Neural progenitor cell (in vitro differentiated cells): ENCODE results near the gene TLL2. TPM values are rescaled to one million over a fixed set of nuclear protein-coding genes. Genes with fewer than 3 reads are reported as not detected.

Experiments
- DNase-seq: peaks from one replicate; pipeline ENCODE4 v3.0.0-alpha.2; 2016; ENCODE audit warnings: low spot score
- H2AFZ ChIP-seq: fragments of 200-600 bp; sonication (generic); replicated peaks from 2 replicates; pipeline ENCODE4 v1.6.1; 2016; ENCODE audit warnings: antibody characterized with exemption
- H3F3A ChIP-seq: fragments of 200-600 bp; sonication (generic); 2 replicates; pipeline ENCODE4 v1.6.1; 2016; ENCODE audit warnings: antibody characterized with exemption, low read depth
- H3K27ac ChIP-seq: fragments of 200-600 bp; sonication (generic); 2 replicates; pipeline ENCODE4 v1.5.1; 2016; ENCODE audit warnings: mild to moderate bottlenecking
- H3K27me3 ChIP-seq: fragments of 200-600 bp; sonication (generic); 2 replicates; pipeline ENCODE4 v1.6.1; 2016; ENCODE audit warnings: mild to moderate bottlenecking, moderate library complexity
- H3K36me3 ChIP-seq: fragments of 200-600 bp; sonication (generic); 2 replicates; pipeline ENCODE4 v1.5.1; 2016
- H3K4me1 ChIP-seq: fragments of 200-600 bp; sonication (generic); 2 replicates; pipeline ENCODE4 v1.6.1; 2016; ENCODE audit warnings: mixed run types
- H3K4me2 ChIP-seq: fragments of 200-600 bp; sonication (generic); 2 replicates; pipeline ENCODE4 v1.6.1; 2016
- H3K4me3 ChIP-seq: fragments of 200-600 bp; sonication (generic); 2 replicates; pipeline ENCODE4 v1.5.1; 2016
- H3K79me2 ChIP-seq: fragments of 200-600 bp; sonication (generic); 2 replicates; pipeline ENCODE4 v1.6.1; 2016; ENCODE audit warnings: low read depth
- H3K9ac ChIP-seq: fragments of 200-600 bp; sonication (generic); 2 replicates; pipeline ENCODE4 v1.6.1; 2016
- H3K9me3 ChIP-seq: fragments of 200-600 bp; sonication (generic); 2 replicates; pipeline ENCODE4 v1.5.1; 2016; ENCODE audit warnings: low read depth
- H4K20me1 ChIP-seq: fragments of 200-600 bp; sonication (generic); 2 replicates; pipeline ENCODE4 v1.6.1; 2016; ENCODE audit warnings: low read depth
- H3K27ac Mint-ChIP-seq: 3 replicates; pipeline ENCODE4 v1.8.0; 2021; ENCODE audit warnings: mixed read lengths
- H3K27me3 Mint-ChIP-seq: 2 replicates; pipeline ENCODE4 v1.8.0; 2022; ENCODE audit warnings: low read depth, mild to moderate bottlenecking, inconsistent platforms, moderate library complexity, mixed read lengths; ENCODE audit not compliant: insufficient read depth
- H3K36me3 Mint-ChIP-seq: 3 replicates; pipeline ENCODE4 v1.8.0; 2021; ENCODE audit warnings: mixed read lengths
- H3K4me1 Mint-ChIP-seq: 3 replicates; pipeline ENCODE4 v1.8.0; 2021; ENCODE audit warnings: mixed read lengths
- H3K4me3 Mint-ChIP-seq: 3 replicates; pipeline ENCODE4 v1.8.0; 2021; ENCODE audit warnings: mild to moderate bottlenecking, moderate library complexity, mixed read lengths
- H3K9me3 Mint-ChIP-seq: 3 replicates; pipeline ENCODE4 v1.8.0; 2020; ENCODE audit warnings: mixed read lengths
- EZH2 ChIP-seq: fragments of 200-600 bp; sonication (generic); IDR thresholded peaks from 2 replicates; pipeline ENCODE4 v1.6.1; 2017; ENCODE audit warnings: antibody characterized with exemption, mild to moderate bottlenecking, moderate library complexity
- EZH2phosphoT487 ChIP-seq: fragments of 200-600 bp; sonication (generic); IDR thresholded peaks from 2 replicates; pipeline ENCODE4 v1.6.1; 2017; ENCODE audit warnings: antibody characterized with exemption
- total RNA-seq: library from RNA; depleted of rRNA; stranded (reverse); fragments of >200 nt; gene quantifications from 2 replicates; pipeline ENCODE4 v1.2.3, GENCODE V29; 2015; ENCODE audit warnings: low replicate concordance
- TF ChIP-seq, protein P1 (sequence below): fragments of 200-600 bp; sonication (generic); IDR thresholded peaks from 2 replicates; pipeline ENCODE4 v1.5.1; 2017; ENCODE audit warnings: antibody characterized with exemption, mild to moderate bottlenecking

TLL2 gene
- total RNA-seq, 1 donor from 2014 or later, result 0.22 TPM

DNA sequence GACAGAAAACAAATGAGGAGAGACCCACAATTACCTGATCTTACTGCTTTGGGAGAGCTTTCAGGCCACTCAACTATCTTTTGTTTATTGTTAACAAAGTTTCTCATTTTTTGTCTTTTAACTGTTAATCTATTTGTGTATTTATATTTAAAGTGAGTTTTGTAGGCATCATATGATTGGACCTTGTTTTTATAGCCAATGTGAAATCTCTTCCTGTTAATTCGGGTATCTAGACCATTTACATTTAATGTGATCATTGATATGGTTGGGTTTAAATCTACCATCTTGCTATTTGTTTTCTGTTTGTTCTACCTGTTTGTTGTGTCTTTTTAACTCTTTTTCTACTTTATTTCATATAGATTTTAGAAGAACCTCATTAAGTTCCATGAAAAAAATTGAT is 167.4 kb downstream of the TLL2 start:
- H4K20me1 ChIP-seq, result no peaks in the 10 kb centered on the region
- H3K9me3 ChIP-seq, result peaks cover 14% of the 10 kb centered on the region
- no peak overlapping the region for H3K27ac Mint-ChIP-seq
- peaks cover 16% of the 10 kb centered on the region for H3K4me1 ChIP-seq
- H3K9me3 Mint-ChIP-seq, result peaks cover 15% of the 10 kb centered on the region
- TF ChIP-seq EZH2phosphoT487 (no peak), EZH2 (no peak)
- TF ChIP-seq, protein P1, sequence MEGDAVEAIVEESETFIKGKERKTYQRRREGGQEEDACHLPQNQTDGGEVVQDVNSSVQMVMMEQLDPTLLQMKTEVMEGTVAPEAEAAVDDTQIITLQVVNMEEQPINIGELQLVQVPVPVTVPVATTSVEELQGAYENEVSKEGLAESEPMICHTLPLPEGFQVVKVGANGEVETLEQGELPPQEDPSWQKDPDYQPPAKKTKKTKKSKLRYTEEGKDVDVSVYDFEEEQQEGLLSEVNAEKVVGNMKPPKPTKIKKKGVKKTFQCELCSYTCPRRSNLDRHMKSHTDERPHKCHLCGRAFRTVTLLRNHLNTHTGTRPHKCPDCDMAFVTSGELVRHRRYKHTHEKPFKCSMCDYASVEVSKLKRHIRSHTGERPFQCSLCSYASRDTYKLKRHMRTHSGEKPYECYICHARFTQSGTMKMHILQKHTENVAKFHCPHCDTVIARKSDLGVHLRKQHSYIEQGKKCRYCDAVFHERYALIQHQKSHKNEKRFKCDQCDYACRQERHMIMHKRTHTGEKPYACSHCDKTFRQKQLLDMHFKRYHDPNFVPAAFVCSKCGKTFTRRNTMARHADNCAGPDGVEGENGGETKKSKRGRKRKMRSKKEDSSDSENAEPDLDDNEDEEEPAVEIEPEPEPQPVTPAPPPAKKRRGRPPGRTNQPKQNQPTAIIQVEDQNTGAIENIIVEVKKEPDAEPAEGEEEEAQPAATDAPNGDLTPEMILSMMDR, result no peak
- H3K27me3 Mint-ChIP-seq, result peaks cover 9% of the 10 kb centered on the region
- peaks cover 25% of the 10 kb centered on the region for H3F3A ChIP-seq
- H3K4me3 Mint-ChIP-seq, result no peak overlapping the region
- DNase-seq, result no peak
- H3K4me2 ChIP-seq, result no peak overlapping the region
- peaks cover 5% of the 10 kb centered on the region for H3K36me3 ChIP-seq
- no peak overlapping the region for H2AFZ ChIP-seq
- no peak overlapping the region for H3K27ac ChIP-seq
- H3K36me3 Mint-ChIP-seq, result no peaks in the 10 kb centered on the region
- H3K79me2 ChIP-seq, result no peaks in the 10 kb centered on the region
- H3K4me3 ChIP-seq, result no peak overlapping the region
- H3K9ac ChIP-seq, result no peak overlapping the region
- H3K4me1 Mint-ChIP-seq, result peaks cover 13% of the 10 kb centered on the region
- peaks cover 12% of the 10 kb centered on the region for H3K27me3 ChIP-seq

DNA sequence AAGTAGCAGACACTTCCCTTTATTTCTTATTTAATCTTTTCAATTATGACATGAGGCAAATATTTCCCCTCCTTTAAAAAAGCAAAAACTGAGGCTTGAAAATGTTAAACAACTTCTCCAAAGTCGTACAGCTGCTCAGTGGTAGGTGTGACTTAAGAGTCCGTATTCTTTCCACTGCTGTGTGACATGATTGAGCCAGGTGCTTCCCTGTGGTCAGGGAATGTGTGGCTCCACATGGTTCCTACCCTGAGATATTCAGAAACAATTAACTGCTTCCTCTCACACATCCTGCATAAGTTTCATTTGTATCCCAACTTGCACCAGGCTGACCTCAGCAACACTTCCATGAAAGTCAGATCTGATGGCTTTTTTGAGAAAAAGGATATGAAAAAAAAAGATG is 168.5 kb downstream of the TLL2 start:
- peaks cover 34% of the 10 kb centered on the region for H3F3A ChIP-seq
- no peak overlapping the region for H2AFZ ChIP-seq
- H4K20me1 ChIP-seq, result no peaks in the 10 kb centered on the region
- H3K4me2 ChIP-seq, result no peak overlapping the region
- peaks cover 12% of the 10 kb centered on the region for H3K27me3 ChIP-seq
- Mint-ChIP-seq H3K4me3 (no peak overlapping the region), H3K27ac (no peak overlapping the region), H3K9me3 (peaks cover 15% of the 10 kb centered on the region), H3K36me3 (no peaks in the 10 kb centered on the region), H3K27me3 (peaks cover 9% of the 10 kb centered on the region), H3K4me1 (peaks cover 20% of the 10 kb centered on the region)
- peaks cover 14% of the 10 kb centered on the region for H3K9me3 ChIP-seq
- H3K79me2 ChIP-seq, result no peaks in the 10 kb centered on the region
- no peak overlapping the region for H3K9ac ChIP-seq
- TF ChIP-seq EZH2phosphoT487 (peak; percentile 35), EZH2 (no peak)
- no peak overlapping the region for H3K4me3 ChIP-seq
- H3K36me3 ChIP-seq, result peaks cover 5% of the 10 kb centered on the region
- DNase-seq, result no peak
- H3K4me1 ChIP-seq, result peaks cover 26% of the 10 kb centered on the region
- H3K27ac ChIP-seq, result no peak overlapping the region

DNA sequence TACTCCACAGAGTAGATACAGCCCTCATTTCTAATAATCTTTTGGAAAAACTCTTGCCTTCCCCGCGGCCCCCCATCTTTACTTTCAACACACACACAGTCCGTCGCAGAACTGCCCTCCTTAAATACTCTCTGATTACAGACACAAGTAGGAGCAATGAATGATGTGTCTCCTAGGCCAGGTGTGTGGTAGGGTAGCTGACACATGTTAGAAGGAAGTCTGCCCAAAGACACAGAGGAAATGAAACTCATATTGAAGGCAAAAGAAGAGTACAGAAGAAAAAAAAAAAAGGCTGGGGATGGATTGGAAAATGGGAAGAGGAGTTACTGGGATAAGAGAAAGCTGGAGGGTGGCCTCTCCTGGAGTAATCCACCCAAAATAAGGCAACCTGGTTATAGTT is 169.5 kb downstream of the TLL2 start:
- Histone ChIP-seq H3K9ac (no peak overlapping the region), H3K27me3 (peaks cover 12% of the 10 kb centered on the region), H4K20me1 (no peaks in the 10 kb centered on the region), H3K79me2 (no peaks in the 10 kb centered on the region), H3F3A (peaks cover 38% of the 10 kb centered on the region), H3K27ac (no peak overlapping the region), H3K4me2 (no peak overlapping the region), H3K4me3 (no peak overlapping the region), H3K9me3 (peaks cover 14% of the 10 kb centered on the region), H2AFZ (no peak overlapping the region), H3K36me3 (peaks cover 5% of the 10 kb centered on the region), H3K4me1 (peaks cover 36% of the 10 kb centered on the region)
- no peak for DNase-seq
- H3K27me3 Mint-ChIP-seq, result peaks cover 9% of the 10 kb centered on the region
- no peak overlapping the region for H3K27ac Mint-ChIP-seq
- H3K4me1 Mint-ChIP-seq, result peaks cover 20% of the 10 kb centered on the region
- TF ChIP-seq EZH2phosphoT487 (no peak), EZH2 (no peak)
- TF ChIP-seq, protein P1, result no peak
- no peak overlapping the region for H3K4me3 Mint-ChIP-seq
- no peaks in the 10 kb centered on the region for H3K36me3 Mint-ChIP-seq
- peaks cover 15% of the 10 kb centered on the region for H3K9me3 Mint-ChIP-seq

DNA sequence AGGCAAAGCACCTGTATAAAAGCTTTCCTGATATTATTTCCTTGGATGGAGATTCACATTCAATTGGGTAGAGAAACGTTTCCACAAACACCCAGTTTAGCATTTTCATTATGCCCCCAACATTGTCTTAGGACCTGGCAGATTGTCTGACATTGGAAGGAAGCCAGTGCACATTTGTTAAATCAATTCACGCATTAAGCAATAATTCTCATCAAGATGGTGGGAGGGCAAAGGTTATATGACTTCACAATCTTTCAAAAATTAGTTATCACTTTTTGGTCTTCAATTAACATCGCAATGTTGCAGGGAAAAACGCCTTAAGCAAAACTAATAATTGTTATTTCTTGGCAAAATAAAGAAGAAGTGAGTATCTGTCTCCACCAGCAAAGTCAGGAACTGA is 171.3 kb downstream of the TLL2 start:
- Histone ChIP-seq H3K79me2 (no peaks in the 10 kb centered on the region), H3K9me3 (peaks cover 14% of the 10 kb centered on the region), H3K4me2 (no peak overlapping the region), H3F3A (peaks cover 53% of the 10 kb centered on the region), H2AFZ (no peak overlapping the region), H3K4me3 (no peak overlapping the region), H3K9ac (no peak overlapping the region), H3K36me3 (peaks cover 5% of the 10 kb centered on the region), H3K27ac (no peak overlapping the region), H3K27me3 (peaks cover 12% of the 10 kb centered on the region), H4K20me1 (no peaks in the 10 kb centered on the region), H3K4me1 (peaks cover 50% of the 10 kb centered on the region)
- peaks cover 9% of the 10 kb centered on the region for H3K27me3 Mint-ChIP-seq
- H3K9me3 Mint-ChIP-seq, result peaks cover 15% of the 10 kb centered on the region
- no peaks in the 10 kb centered on the region for H3K36me3 Mint-ChIP-seq
- no peak overlapping the region for H3K4me3 Mint-ChIP-seq
- H3K27ac Mint-ChIP-seq, result no peak overlapping the region
- TF ChIP-seq EZH2 (no peak), EZH2phosphoT487 (no peak)
- TF ChIP-seq, protein P1, result no peak
- DNase-seq, result no peak
- H3K4me1 Mint-ChIP-seq, result peaks cover 22% of the 10 kb centered on the region
